ENCODE measurements around the gene NAT16. TPM values are rescaled to one million over a fixed set of nuclear protein-coding genes. Genes with fewer than 3 reads are reported as not detected.
A peak's percentile ranks its signal among the peaks of the same experiment; 100 is the strongest.
"Not testable (repeated sequence)": the region's sequence is repeated elsewhere in the genome, so short reads cannot be mapped to it uniquely, and the experiment has no call there.

Gene NAT16
- total RNA-seq, 4 donors from 2014 or later, result 0.29 to 1.4 TPM; not detected in 2

GRCh38 chr7:101124376-101125056 is 55.6 kb downstream of the NAT16 start:
- TF ChIP-seq CTCF (IDR thresholded peaks at IDR 0.05), result no peak
- no peak for TF ChIP-seq POLR2A (IDR thresholded peaks at IDR 0.05)

GRCh38 chr7:101123703-101124068 is 56.4 kb downstream of the NAT16 start:
- Histone ChIP-seq H3K4me3 (replicated peaks in 1 of 3) (no peak overlapping the region), H3K4me1 (peaks cover 21 to 39% of the 10 kb centered on the region in 2 donors), H3K36me3 (no peaks in the 10 kb centered on the region), H3K27ac (no peak overlapping the region), H3K27me3 (no peaks in the 10 kb centered on the region), H3K9me3 (no peaks in the 10 kb centered on the region)
- intact Hi-C loops (cut with DNase I), result no loop called here
- DNase-seq, result no peak
- 86 to 96% methylated on average over 3 of the region's 3 CpGs for WGBS, 2 donors
- TF ChIP-seq CTCF (IDR thresholded peaks at IDR 0.05) (no peak), POLR2A (IDR thresholded peaks at IDR 0.05) (no peak)

More at GRCh38 chr7:101124376-101125056, 55.6 kb downstream of the NAT16 start:
- H3K4me1 ChIP-seq, result peaks cover 21 to 39% of the 10 kb centered on the region in 2 donors
- DNase-seq, result no peak
- H3K4me3 ChIP-seq (replicated peaks in 1 of 3), result no peak overlapping the region
- 58 to 76% methylated on average over 7 of the region's 7 CpGs for WGBS, 2 donors
- intact Hi-C loops (cut with DNase I), result no loop called here
- H3K27me3 ChIP-seq, result no peaks in the 10 kb centered on the region
- peak overlapping the region in 2 of 3 donors; percentile 21 to 22 for H3K27ac ChIP-seq
- no peaks in the 10 kb centered on the region for H3K9me3 ChIP-seq
- no peaks in the 10 kb centered on the region for H3K36me3 ChIP-seq

- H3K27me3 ChIP-seq, result no peaks in the 10 kb centered on the region
- no peak for DNase-seq
- peaks cover 21 to 39% of the 10 kb centered on the region in 2 donors for H3K4me1 ChIP-seq
- intact Hi-C loops (cut with DNase I), result no loop called here
- TF ChIP-seq CTCF (IDR thresholded peaks at IDR 0.05), result no peak
- TF ChIP-seq POLR2A (IDR thresholded peaks at IDR 0.05), result no peak
- H3K36me3 ChIP-seq, result no peaks in the 10 kb centered on the region
- 71 to 72% methylated on average over 11 of the region's 11 CpGs for WGBS, 2 donors
- no peaks in the 10 kb centered on the region for H3K9me3 ChIP-seq
- H3K27ac ChIP-seq, result peak overlapping the region; percentile 50 to 68 (median 52)
- no peak overlapping the region for H3K4me3 ChIP-seq (replicated peaks in 1 of 3)
These were observed 57.0 kb downstream of the NAT16 start for GRCh38 chr7:101122933-101123702.

GRCh38 chr7:101121991-101122932 is 57.8 kb downstream of the NAT16 start:
- WGBS, 2 donors, result 49 to 51% methylated on average over 17 of the region's 17 CpGs
- peak overlapping the region; percentile 50 to 68 (median 52) for H3K27ac ChIP-seq
- no peak overlapping the region for H3K4me3 ChIP-seq (replicated peaks in 1 of 3)
- TF ChIP-seq POLR2A (IDR thresholded peaks at IDR 0.05), result no peak
- no peak for TF ChIP-seq CTCF (IDR thresholded peaks at IDR 0.05)
- no peaks in the 10 kb centered on the region for H3K36me3 ChIP-seq
- peak; percentile 33 to 38 for DNase-seq
- intact Hi-C loops (cut with DNase I), result no loop called here
- no peaks in the 10 kb centered on the region for H3K9me3 ChIP-seq
- H3K27me3 ChIP-seq, result no peaks in the 10 kb centered on the region
- H3K4me1 ChIP-seq, result peaks cover 17 to 35% of the 10 kb centered on the region in 2 donors

GRCh38 chr7:101121631-101121990 is 58.5 kb downstream of the NAT16 start:
- H3K27me3 ChIP-seq; H3K36me3 ChIP-seq; H3K4me3 ChIP-seq (replicated peaks in 1 of 3); DNase-seq; H3K9me3 ChIP-seq; intact Hi-C loops (cut with DNase I): not testable (repeated sequence)
- Histone ChIP-seq H3K4me1 (peaks cover 10 to 30% of the 10 kb centered on the region in 2 donors), H3K27ac (peak overlapping the region in 2 of 3 donors; percentile 52 to 68)
- WGBS, 2 donors, result 57 to 60% methylated on average over 9 of the region's 9 CpGs
